ENCODE results near the gene TRAPPC2L.

Gene TRAPPC2L

GRCh38 chr16:88828711-88829110, 28.2 kb upstream of the TRAPPC2L start:
- no peak overlapping the region for H3K27ac ChIP-seq
- TF ChIP-seq ZFX (IDR thresholded peaks at IDR 0.05; ENCODE audit: borderline replicate concordance): no peak
- TF ChIP-seq CTCF (IDR thresholded peaks at IDR 0.05): no peak

- TF ChIP-seq CTCF (IDR thresholded peaks at IDR 0.05) (no peak), ZFX (IDR thresholded peaks at IDR 0.05; ENCODE audit: borderline replicate concordance) (no peak)
- H3K27ac ChIP-seq: no peak overlapping the region
Measured at GRCh38 chr16:88830258-88830657, 26.7 kb upstream of the TRAPPC2L start.

- H3K27ac ChIP-seq: no peak overlapping the region
- TF ChIP-seq CTCF (IDR thresholded peaks at IDR 0.05) (no peak), ZFX (IDR thresholded peaks at IDR 0.05; ENCODE audit: borderline replicate concordance) (no peak)
Measured at GRCh38 chr16:88830783-88831182, 26.1 kb upstream of the TRAPPC2L start.

GRCh38 chr16:88831838-88832237, 25.1 kb upstream of the TRAPPC2L start:
- no peak overlapping the region for H3K27ac ChIP-seq
- no peak for TF ChIP-seq CTCF (IDR thresholded peaks at IDR 0.05)
- no peak for TF ChIP-seq ZFX (IDR thresholded peaks at IDR 0.05; ENCODE audit: borderline replicate concordance)

- no peak for TF ChIP-seq CTCF (IDR thresholded peaks at IDR 0.05)
- no peak for TF ChIP-seq ZFX (IDR thresholded peaks at IDR 0.05; ENCODE audit: borderline replicate concordance)
Measured at GRCh38 chr16:88833086-88833485, 23.8 kb upstream of the TRAPPC2L start.

GRCh38 chr16:88834670-88835069, 22.3 kb upstream of the TRAPPC2L start:
- H3K27ac ChIP-seq: no peak overlapping the region
- TF ChIP-seq ZFX (IDR thresholded peaks at IDR 0.05; ENCODE audit: borderline replicate concordance) (no peak), CTCF (IDR thresholded peaks at IDR 0.05) (no peak)

More at GRCh38 chr16:88833086-88833485, 23.8 kb upstream of the TRAPPC2L start:
- H3K27ac ChIP-seq: no peak overlapping the region

GRCh38 chr16:88835383-88835782, 21.5 kb upstream of the TRAPPC2L start:
- no peak for TF ChIP-seq ZFX (IDR thresholded peaks at IDR 0.05; ENCODE audit: borderline replicate concordance)
- TF ChIP-seq CTCF (IDR thresholded peaks at IDR 0.05): no peak

More at GRCh38 chr16:88835383-88835782, 21.5 kb upstream of the TRAPPC2L start:
- no peak overlapping the region for H3K27ac ChIP-seq

Data from 22Rv1 (cell line).